Transverse colon (tissue), 4 donors: ENCODE measurements around the gene PER2. TPM values are rescaled to one million over a fixed set of nuclear protein-coding genes. Genes with fewer than 3 reads are reported as not detected.
"Not testable (repeated sequence)": the region's sequence is repeated elsewhere in the genome, so short reads cannot be mapped to it uniquely, and the experiment has no call there.

Source experiments
- DNase-seq: peaks from one replicate; pipeline ENCODE4 v3.0.0-alpha.2; 2019
- H3K27ac ChIP-seq, 4 donors: fragments of 200-600 bp; sonication (generic); 2 replicates each; pipeline ENCODE4 v1.5.1; 2016 to 2018; ENCODE audit warnings: inconsistent platforms in 4 of 4
- H3K27me3 ChIP-seq: fragments of 200-600 bp; sonication (generic); 2 replicates; pipeline ENCODE4 v1.5.1; 2017; ENCODE audit warnings: inconsistent platforms
- H3K36me3 ChIP-seq, 4 donors: fragments of 200-600 bp; sonication (generic); 2 replicates each; pipeline ENCODE4 v1.5.1; 2017 to 2019; ENCODE audit warnings: inconsistent platforms in 4 of 4
- H3K4me1 ChIP-seq, 4 donors: fragments of 200-600 bp; sonication (generic); 2 replicates each; pipeline ENCODE4 v1.5.1; 2017 to 2020; ENCODE audit warnings: inconsistent platforms in 4 of 4
- H3K4me3 ChIP-seq, 4 donors: fragments of 200-600 bp; sonication (generic); 1 replicate in 1 of 4; 2 replicates in 3 of 4; pipeline versions ENCODE4 v1.5.1 to v1.6.1; 2017 to 2019; ENCODE audit warnings: inconsistent platforms in 4 of 4
- H3K9me3 ChIP-seq, 2 donors: fragments of 200-600 bp; sonication (generic); 2 replicates each; pipeline ENCODE4 v1.5.1; 2017 to 2019; ENCODE audit warnings: inconsistent platforms in 2 of 2
- CTCF ChIP-seq, 5 experiments: fragments of 200-600 bp in 3 of 5; fragments of 450-650 bp in 2 of 5; sonication (generic) in 3 of 5; IDR thresholded peaks; 1 replicate in 2 of 5; 2 replicates in 3 of 5; pipeline ENCODE4 v1.5.1; 2016 to 2017; ENCODE audit warnings: antibody characterized with exemption in 5 of 5, inconsistent platforms in 3 of 5, mild to moderate bottlenecking in 2 of 5, moderate library complexity in 1 of 5
- EP300 ChIP-seq: sonication (generic); formaldehyde crosslinking; IDR thresholded peaks from one replicate; pipeline ENCODE4 v1.6.1; 2017; ENCODE audit warnings: antibody characterized with exemption, low read depth
- POLR2A ChIP-seq: fragments of 450-650 bp; IDR thresholded peaks from one replicate; pipeline ENCODE4 v1.6.1; 2016; ENCODE audit warnings: antibody characterized with exemption, mild to moderate bottlenecking, moderate library complexity
- POLR2AphosphoS5 ChIP-seq, 3 donors: sonication (generic); formaldehyde crosslinking; IDR thresholded peaks; one replicate each; pipeline ENCODE4 v1.6.1; 2016; ENCODE audit warnings: antibody characterized with exemption in 3 of 3
- WGBS, 2 donors: methylation state at CpG; one replicate each; pipeline ENCODE4 v1.1.5; 2018; ENCODE audit warnings: low coverage in 1 of 2; 5-methylcytosine and 5-hydroxymethylcytosine counted together
- in situ Hi-C, 4 donors: fragments of 200-750 bp; cut with MboI; loops; one replicate each; pipeline versions ENCODE4 v1.15.0 to v1.15.1; 2017; ENCODE audit warnings: low sequenced_read_pairs in 3 of 4, low pct_ligation_motif_present in 1 of 4, low pct_unique_long_range_greater_than_20kb in 1 of 4
- intact Hi-C: fragments of 100-400 bp; cut with DNase I; formaldehyde crosslinking; loops from one replicate; pipeline ENCODE4 v1.15.1; 2023; ENCODE audit warnings: low total_unique reads
- total RNA-seq, 4 donors: library from RNA; depleted of rRNA; stranded (reverse); fragments of >200 nt; gene quantifications; one replicate each; pipeline ENCODE4 v1.1.0, GENCODE V29; 2016

Gene PER2
- total RNA-seq, 4 donors from 2014 or later = 19.1 to 67.3 (median 32.3) TPM

- Histone ChIP-seq H3K4me1 (no peaks in the 10 kb centered on the region), H3K27me3 (no peaks in the 10 kb centered on the region), H3K9me3 (no peaks in the 10 kb centered on the region), H3K4me3 (no peak overlapping the region), H3K36me3 (peaks cover 0 to 10% (median 0%) of the 10 kb centered on the region in 4 donors), H3K27ac (no peak overlapping the region)
- 94 to 96% methylated on average over 3 of the region's 3 CpGs for WGBS, 2 donors
- in situ Hi-C loops = no loop called here
- no peak for TF ChIP-seq POLR2AphosphoS5 (IDR thresholded peaks at IDR 0.05)
- TF ChIP-seq POLR2A = no peak
- no peak for TF ChIP-seq CTCF (IDR thresholded peaks at IDR 0.05)
- no peak for TF ChIP-seq EP300
- no peak for DNase-seq
- intact Hi-C loops = no loop called here
Measured at GRCh38 chr2:238327751-238328150, 39.3 kb upstream of the PER2 start.

GRCh38 chr2:238326801-238327365 is 38.5 kb upstream of the PER2 start:
- TF ChIP-seq POLR2AphosphoS5 (IDR thresholded peaks at IDR 0.05) (no peak), EP300 (no peak), POLR2A (no peak), CTCF (IDR thresholded peaks at IDR 0.05) (no peak)
- Histone ChIP-seq H3K36me3 (peaks cover 0 to 10% (median 0%) of the 10 kb centered on the region in 4 donors), H3K27ac (no peak overlapping the region), H3K27me3 (no peaks in the 10 kb centered on the region), H3K4me1 (peaks cover 0 to 1% (median 0%) of the 10 kb centered on the region in 4 donors), H3K9me3 (no peaks in the 10 kb centered on the region), H3K4me3 (no peak overlapping the region)
- intact Hi-C loops = no loop called here
- in situ Hi-C loops = no loop called here
- DNase-seq = no peak
- WGBS, 2 donors = 84 to 96% methylated on average over 5 to 12 of the region's 12 CpGs

GRCh38 chr2:238325694-238326093 is 37.3 kb upstream of the PER2 start:
- WGBS, 2 donors = 90 to 100% methylated on average over 1 to 9 of the region's 9 CpGs
- Histone ChIP-seq H3K4me1 (peaks cover 0 to 11% (median 10%) of the 10 kb centered on the region in 4 donors), H3K4me3 (no peak overlapping the region), H3K27me3 (no peaks in the 10 kb centered on the region), H3K9me3 (no peaks in the 10 kb centered on the region), H3K36me3 (peaks cover 0 to 10% (median 0%) of the 10 kb centered on the region in 4 donors), H3K27ac (no peak overlapping the region)
- TF ChIP-seq EP300 = no peak
- TF ChIP-seq POLR2A = no peak
- no peak for TF ChIP-seq CTCF (IDR thresholded peaks at IDR 0.05)
- in situ Hi-C loops (no loop called here), intact Hi-C loops (no loop called here)
- no peak for DNase-seq

GRCh38 chr2:238324248-238324647 is 35.8 kb upstream of the PER2 start:
- in situ Hi-C loops, H3K4me3 ChIP-seq, DNase-seq, intact Hi-C loops, H3K9me3 ChIP-seq, H3K27ac ChIP-seq, H3K36me3 ChIP-seq, H3K27me3 ChIP-seq: not testable (repeated sequence)
- WGBS, 2 donors = 95 to 100% methylated on average over 2 to 7 of the region's 7 CpGs
- peaks cover 0 to 19% (median 17%) of the 10 kb centered on the region in 4 donors for H3K4me1 ChIP-seq

- intact Hi-C loops = no loop called here
- H3K4me3 ChIP-seq = no peak overlapping the region
Measured at GRCh38 chr2:238322001-238322411, 33.6 kb upstream of the PER2 start.

More at GRCh38 chr2:238322001-238322411, 33.6 kb upstream of the PER2 start:
- H3K36me3 ChIP-seq = no peaks in the 10 kb centered on the region
- in situ Hi-C loops = no loop called here
- 90% methylated on average over 10 of the region's 10 CpGs; no CpG with 5 or more reads in 1 of the 2 donors for WGBS, 2 donors
- peaks cover 0 to 19% (median 17%) of the 10 kb centered on the region in 4 donors for H3K4me1 ChIP-seq
- no peak for TF ChIP-seq EP300
- no peak for TF ChIP-seq POLR2A
- TF ChIP-seq CTCF (IDR thresholded peaks at IDR 0.05) = no peak
- TF ChIP-seq POLR2AphosphoS5 (IDR thresholded peaks at IDR 0.05) = no peak
- DNase-seq = no peak
- H3K9me3 ChIP-seq = no peaks in the 10 kb centered on the region
- no peak overlapping the region for H3K27ac ChIP-seq
- no peaks in the 10 kb centered on the region for H3K27me3 ChIP-seq
